NCI-H2107 treated with DMSO at 0.1 percent for 48 hours (cell line): ENCODE data around the gene TMC7.
"Not testable (repeated sequence)": the region's sequence is repeated elsewhere in the genome, so short reads cannot be mapped to it uniquely, and the experiment has no call there.

Experiments used
- DNase-seq: peaks from one replicate; lab custom pipeline; 2025; ENCODE audit not compliant: unreplicated experiment; lab: John Stamatoyannopoulos, UW

TMC7 gene

GRCh38 chr16:18975109-18975508 lies 8.6 kb upstream of the TMC7 start:
- no peak for DNase-seq

GRCh38 chr16:18979936-18980335 lies 3.8 kb upstream of the TMC7 start:
- DNase-seq = peak; percentile 56

- no peak for DNase-seq
Measured at GRCh38 chr16:18984435-18985005, 786 bp downstream of the TMC7 start.

GRCh38 chr16:18985256-18985655 lies 1.5 kb downstream of the TMC7 start:
- not testable (repeated sequence) for DNase-seq

GRCh38 chr16:18991731-18992130 lies 8.0 kb downstream of the TMC7 start:
- DNase-seq = not testable (repeated sequence)

GRCh38 chr16:18993531-18993930 lies 9.8 kb downstream of the TMC7 start:
- not testable (repeated sequence) for DNase-seq

GRCh38 chr16:18994181-18994580 lies 10.4 kb downstream of the TMC7 start:
- DNase-seq = not testable (repeated sequence)

- not testable (repeated sequence) for DNase-seq
Measured at GRCh38 chr16:18995406-18995805, 11.7 kb downstream of the TMC7 start.

- DNase-seq = not testable (repeated sequence)
Measured at GRCh38 chr16:18996536-18996935, 12.8 kb downstream of the TMC7 start.

GRCh38 chr16:18997001-18997400 lies 13.3 kb downstream of the TMC7 start:
- DNase-seq = not testable (repeated sequence)

- DNase-seq = no peak
Measured at GRCh38 chr16:18999045-18999393, 15.3 kb downstream of the TMC7 start.

GRCh38 chr16:19001788-19002187 lies 18.1 kb downstream of the TMC7 start:
- DNase-seq = no peak

GRCh38 chr16:19003935-19004334 lies 20.2 kb downstream of the TMC7 start:
- no peak for DNase-seq

- no peak for DNase-seq
Measured at GRCh38 chr16:19005561-19006445, 22.1 kb downstream of the TMC7 start.

- no peak for DNase-seq
Measured at GRCh38 chr16:19006446-19007315, 22.9 kb downstream of the TMC7 start.

- DNase-seq = no peak
Measured at GRCh38 chr16:19008245-19009169, 24.8 kb downstream of the TMC7 start.

- no peak for DNase-seq
Measured at GRCh38 chr16:19011169-19011731, 27.5 kb downstream of the TMC7 start.

- no peak for DNase-seq
Measured at GRCh38 chr16:19014461-19014860, 30.7 kb downstream of the TMC7 start.

- no peak for DNase-seq
Measured at GRCh38 chr16:19017179-19017578, 33.4 kb downstream of the TMC7 start.

- DNase-seq = no peak
Measured at GRCh38 chr16:19020689-19021088, 37.0 kb downstream of the TMC7 start.
